22Rv1 (cell line): ENCODE results near the gene TIAM2.

ENCODE experiments used
- H3K27ac ChIP-seq: fragments of 450-650 bp; 2 replicates; pipeline ENCODE4 v1.5.1; 2017
- CTCF ChIP-seq: fragments of 450-650 bp; IDR thresholded peaks from 2 replicates; pipeline ENCODE4 v1.5.1; 2017; ENCODE audit warnings: mild to moderate bottlenecking
- ZFX ChIP-seq: fragments of 450-650 bp; IDR thresholded peaks from 2 replicates; pipeline ENCODE4 v1.6.1; 2017; ENCODE audit warnings: antibody characterized with exemption, borderline replicate concordance

Gene TIAM2

GRCh38 chr6:155036907-155037306 lies 41.8 kb downstream of the TIAM2 start:
- no peak overlapping the region for H3K27ac ChIP-seq
- no peak for TF ChIP-seq CTCF
- TF ChIP-seq ZFX = no peak

- TF ChIP-seq ZFX (no peak), CTCF (no peak)
- H3K27ac ChIP-seq = no peak overlapping the region
Observed at GRCh38 chr6:155038104-155038503, 43.0 kb downstream of the TIAM2 start.

GRCh38 chr6:155038527-155038926 lies 43.4 kb downstream of the TIAM2 start:
- TF ChIP-seq ZFX (no peak), CTCF (no peak)

GRCh38 chr6:155039618-155040017 lies 44.5 kb downstream of the TIAM2 start:
- TF ChIP-seq ZFX (no peak), CTCF (no peak)
- no peak overlapping the region for H3K27ac ChIP-seq

More at GRCh38 chr6:155038527-155038926, 43.4 kb downstream of the TIAM2 start:
- no peak overlapping the region for H3K27ac ChIP-seq

GRCh38 chr6:155040154-155040553 lies 45.0 kb downstream of the TIAM2 start:
- H3K27ac ChIP-seq = no peak overlapping the region

GRCh38 chr6:155040901-155041650 lies 46.0 kb downstream of the TIAM2 start:
- TF ChIP-seq ZFX = no peak
- no peak for TF ChIP-seq CTCF

More at GRCh38 chr6:155040154-155040553, 45.0 kb downstream of the TIAM2 start:
- no peak for TF ChIP-seq ZFX
- TF ChIP-seq CTCF = no peak

GRCh38 chr6:155041741-155042279 lies 46.7 kb downstream of the TIAM2 start:
- H3K27ac ChIP-seq = no peak overlapping the region
- no peak for TF ChIP-seq ZFX
- no peak for TF ChIP-seq CTCF

More at GRCh38 chr6:155040901-155041650, 46.0 kb downstream of the TIAM2 start:
- H3K27ac ChIP-seq = no peak overlapping the region
